Measurements from ENCODE around the gene RNF19B.
"Not testable (repeated sequence)": the region's sequence is repeated elsewhere in the genome, so short reads cannot be mapped to it uniquely, and the experiment has no call there.

RNF19B gene

GRCh38 chr1:32992489-32993323, 28.1 kb upstream of the RNF19B start:
- peak; percentile 97 for DNase-seq

GRCh38 chr1:32991819-32992488, 27.3 kb upstream of the RNF19B start:
- no peak for DNase-seq

GRCh38 chr1:32991386-32991785, 26.8 kb upstream of the RNF19B start:
- no peak for DNase-seq

GRCh38 chr1:32990887-32991286, 26.3 kb upstream of the RNF19B start:
- DNase-seq = no peak

DNA sequence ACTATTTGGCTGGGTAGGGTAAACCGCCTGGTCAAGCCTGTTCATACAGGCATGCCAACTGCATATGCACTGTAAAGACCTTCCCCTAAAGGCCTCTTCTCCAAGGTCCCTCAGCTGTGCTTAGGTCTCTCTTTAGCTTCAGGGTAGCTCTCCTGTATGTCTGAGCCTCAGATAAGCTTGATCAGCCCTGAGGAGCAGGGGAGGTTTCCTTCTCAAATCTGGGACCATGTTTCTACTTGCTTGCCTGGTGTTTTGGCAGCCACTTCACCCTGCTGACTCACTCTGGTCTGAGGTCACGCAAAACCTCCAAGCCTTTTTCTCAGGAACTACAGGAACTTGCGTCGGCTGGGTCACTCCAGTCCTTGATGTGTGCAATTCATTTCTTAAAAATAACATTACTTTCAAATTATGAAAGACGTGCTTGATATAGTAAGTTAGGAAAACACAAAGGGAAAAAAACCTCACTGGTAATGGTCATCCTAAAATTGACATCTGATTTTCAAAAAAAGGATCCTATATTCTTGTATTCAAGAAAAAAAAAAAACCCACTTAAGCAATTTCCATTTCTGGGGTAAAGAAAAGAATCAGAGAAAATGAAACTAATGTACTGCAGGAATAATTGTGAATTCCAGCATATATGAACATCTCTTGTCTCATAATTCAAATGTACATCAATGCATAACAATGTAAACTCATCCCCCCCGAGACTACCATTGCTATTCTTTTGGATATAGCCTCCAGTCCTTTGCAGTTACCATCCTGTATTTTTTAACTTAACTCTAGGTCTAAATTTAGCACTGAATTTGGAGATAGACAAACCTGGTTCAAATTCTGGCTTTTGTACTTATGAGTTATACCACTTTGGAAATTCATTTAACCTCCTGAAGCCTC, 24.8 kb upstream of the RNF19B start:
- DNase-seq = peak; percentile 94

- peak; percentile 43 for DNase-seq
These were observed 24.1 kb upstream of the RNF19B start for GRCh38 chr1:32988665-32989064.

GRCh38 chr1:32985226-32985625, 20.6 kb upstream of the RNF19B start:
- DNase-seq = no peak

GRCh38 chr1:32984455-32985171, 20.0 kb upstream of the RNF19B start:
- DNase-seq = peak; percentile 31

- DNase-seq = no peak
These were observed 19.5 kb upstream of the RNF19B start for GRCh38 chr1:32984090-32984454.

GRCh38 chr1:32983020-32983419, 18.4 kb upstream of the RNF19B start:
- DNase-seq = no peak

DNA sequence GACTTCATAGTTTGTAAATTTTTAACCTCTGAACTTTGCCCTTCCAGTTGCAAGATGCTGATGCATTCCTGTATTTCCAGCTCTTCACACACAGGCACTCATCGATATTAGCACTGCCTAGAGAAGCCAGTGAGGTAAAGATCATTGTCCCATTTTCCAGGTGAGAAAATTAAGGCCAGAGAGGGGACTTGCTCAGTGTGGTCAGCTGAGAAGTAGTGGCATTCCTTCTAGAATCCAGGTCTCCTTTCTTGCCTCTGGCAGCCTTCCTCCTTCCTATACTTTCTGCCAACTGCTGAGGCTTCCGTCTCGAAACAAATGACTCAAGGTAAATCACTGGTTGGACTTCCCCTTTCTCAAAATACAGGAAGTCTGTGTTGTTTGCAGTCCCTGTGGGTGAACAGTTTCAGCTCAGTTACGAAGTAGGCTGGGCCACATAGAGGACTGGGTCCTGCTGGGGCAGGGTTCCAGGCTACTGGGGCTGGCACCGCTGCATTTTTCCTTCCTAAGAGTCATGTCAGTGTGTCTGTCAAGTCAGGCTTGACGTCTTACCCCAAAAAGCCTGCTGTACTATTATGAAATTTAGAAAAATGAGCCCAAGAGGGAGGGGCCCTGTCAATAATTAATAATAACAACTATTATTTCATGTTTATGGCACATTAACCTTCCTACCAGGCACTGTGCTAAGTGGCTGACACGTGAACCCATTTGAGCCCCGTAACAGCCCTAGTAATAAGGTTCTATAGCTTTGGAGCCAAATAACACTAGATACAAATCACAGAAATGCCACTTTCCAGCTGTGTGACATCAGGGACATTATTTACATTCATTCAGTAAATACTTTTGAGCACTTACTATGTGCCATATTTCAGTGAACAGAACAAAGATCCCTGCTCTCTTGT, 16.6 kb upstream of the RNF19B start:
- peak; percentile 83 for DNase-seq

- DNase-seq = no peak
These were observed 15.5 kb upstream of the RNF19B start for GRCh38 chr1:32980080-32980479.

GRCh38 chr1:32978854-32979253, 14.2 kb upstream of the RNF19B start:
- DNase-seq = no peak

GRCh38 chr1:32977546-32978087, 13.0 kb upstream of the RNF19B start:
- DNase-seq = no peak

- not testable (repeated sequence) for DNase-seq
These were observed 10.4 kb upstream of the RNF19B start for GRCh38 chr1:32975055-32975454.

DNA sequence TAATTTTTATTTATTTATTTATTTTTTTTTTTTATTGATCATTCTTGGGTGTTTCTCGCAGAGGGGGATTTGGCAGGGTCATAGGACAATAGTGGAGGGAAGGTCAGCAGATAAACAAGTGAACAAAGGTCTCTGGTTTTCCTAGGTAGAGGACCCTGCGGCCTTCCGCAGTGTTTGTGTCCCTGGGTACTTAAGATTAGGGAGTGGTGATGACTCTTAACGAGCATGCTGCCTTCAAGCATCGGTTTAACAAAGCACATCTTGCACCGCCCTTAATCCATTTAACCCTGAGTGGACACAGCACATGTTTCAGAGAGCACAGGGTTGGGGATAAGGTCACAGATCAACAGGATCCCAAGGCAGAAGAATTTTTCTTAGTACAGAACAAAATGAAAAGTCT, 8.8 kb upstream of the RNF19B start:
- not testable (repeated sequence) for DNase-seq

DNA sequence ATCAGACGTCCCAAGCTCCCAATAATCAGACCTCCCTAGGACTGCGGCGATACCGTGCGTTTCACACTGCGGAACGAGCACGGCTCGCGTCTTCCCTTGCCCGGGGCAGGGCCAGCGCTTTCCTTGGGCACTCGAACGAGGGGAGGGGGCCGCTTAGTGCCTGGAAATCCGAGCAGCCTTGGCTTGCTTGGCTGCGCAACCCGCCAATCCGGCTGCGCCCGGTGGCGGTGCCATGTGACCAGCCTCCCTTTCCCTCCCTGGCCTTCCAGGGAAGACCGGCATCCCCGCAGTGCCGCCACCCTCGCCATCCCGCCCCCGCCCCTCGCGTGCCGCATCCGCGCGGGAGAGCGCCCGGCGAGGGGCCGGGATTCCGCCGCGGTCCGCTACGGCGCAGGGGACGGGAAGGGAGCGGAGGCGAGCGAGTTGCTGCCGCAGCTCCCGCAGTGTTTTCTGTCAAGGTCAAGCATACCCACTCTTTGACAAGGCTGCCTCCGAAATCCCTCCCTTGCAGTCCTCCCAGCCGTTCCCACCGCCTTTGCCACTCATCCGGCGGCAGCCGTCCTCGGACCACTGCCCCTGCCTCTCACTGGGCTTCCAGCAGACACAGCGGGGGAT, 8.3 kb upstream of the RNF19B start:
- DNase-seq = peak; percentile 47

DNA sequence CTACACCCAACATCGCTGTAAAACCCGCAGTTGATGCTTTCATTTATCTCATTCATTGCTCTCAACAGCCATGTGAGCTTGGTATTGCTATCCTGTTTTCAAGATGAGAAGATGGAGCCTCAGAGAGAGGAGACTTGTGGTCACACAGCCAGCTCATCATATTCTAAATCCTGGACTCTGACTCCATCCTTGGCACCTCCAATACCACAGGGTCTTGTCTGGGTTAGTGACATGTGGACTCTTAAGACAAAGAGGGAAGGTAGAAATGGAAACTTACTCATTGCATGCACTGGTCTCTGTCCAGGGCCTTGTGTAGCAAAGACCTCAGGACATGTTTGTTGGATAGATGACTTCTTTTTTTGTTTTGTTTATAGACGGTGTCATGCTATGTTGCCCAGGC, 7.0 kb upstream of the RNF19B start:
- no peak for DNase-seq

DNA sequence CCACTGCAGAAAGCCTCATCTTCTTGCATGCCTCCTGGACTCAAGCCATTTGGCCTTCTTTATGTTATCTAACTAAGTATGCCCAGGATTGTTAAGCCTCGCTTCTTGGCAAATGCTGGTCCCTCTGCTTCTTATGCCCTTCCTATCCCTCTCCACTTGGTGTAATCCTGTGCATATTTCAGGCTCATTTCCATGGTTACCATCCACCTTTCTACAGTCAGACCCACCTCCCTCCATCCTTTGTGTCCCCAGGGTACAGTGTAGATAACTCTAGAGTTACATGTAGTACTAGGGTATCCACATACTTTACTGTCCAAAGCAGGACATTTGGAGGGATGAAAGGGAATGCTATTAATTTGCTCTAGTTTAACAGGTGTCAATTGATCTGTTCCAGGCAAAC, 6.5 kb upstream of the RNF19B start:
- no peak for DNase-seq

DNA sequence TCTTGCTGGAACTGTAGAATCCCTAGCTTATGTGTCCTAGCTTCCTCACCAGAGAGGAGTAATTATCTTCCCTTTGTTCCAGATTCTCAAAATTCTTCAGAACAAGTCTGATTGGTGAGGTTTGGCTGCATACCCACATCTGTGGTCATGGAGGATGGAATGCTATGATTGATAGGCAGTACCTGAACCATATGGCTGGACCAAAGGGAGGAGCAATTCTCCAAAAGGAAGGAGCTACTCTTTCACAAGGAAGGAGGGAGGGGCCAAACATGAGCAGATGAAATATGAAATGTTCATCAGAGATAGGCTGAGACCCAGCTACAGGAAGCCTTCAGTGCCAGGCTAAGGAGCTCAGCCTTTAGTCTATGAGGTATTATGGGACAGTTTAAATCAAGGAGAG, 5.0 kb upstream of the RNF19B start:
- DNase-seq = no peak

All from fibroblast of skin of back (primary cell).